Endometrial microvascular endothelial cells (primary cell): ENCODE measurements around the gene CDK12. TPM values are rescaled to one million over a fixed set of nuclear protein-coding genes. Genes with fewer than 3 reads are reported as not detected.

Experiments
- in situ Hi-C: cut with HindIII; loops from 2 replicates; pipeline ENCODE4 v1.10.0; 2017; ENCODE audit warnings: low sequenced_read_pairs, low pct_unique_long_range_greater_than_20kb; ENCODE audit errors: inconsistent ontology term
- total RNA-seq: library from RNA; depleted of rRNA; stranded (reverse); fragments of >200 nt; gene quantifications from one replicate; pipeline ENCODE4 v1.2.3, GENCODE V29; 2015; ENCODE audit errors: inconsistent ontology term

Gene CDK12
- total RNA-seq, 1 donor from 2014 or later = 25.8 TPM

- in situ Hi-C loops = no loop called here
Observed at GRCh38 chr17:39573447-39574298, 112.4 kb downstream of the CDK12 start.

- in situ Hi-C loops = no loop called here
Observed at GRCh38 chr17:39576187-39576586, 114.9 kb downstream of the CDK12 start.

- in situ Hi-C loops = no loop called here
Observed at GRCh38 chr17:39578272-39578671, 117.0 kb downstream of the CDK12 start.

GRCh38 chr17:39579318-39580081 is 118.2 kb downstream of the CDK12 start:
- in situ Hi-C loops = no loop called here

- in situ Hi-C loops = no loop called here
Observed at GRCh38 chr17:39580082-39580468, 118.8 kb downstream of the CDK12 start.

GRCh38 chr17:39581071-39581758 is 119.9 kb downstream of the CDK12 start:
- in situ Hi-C loops = no loop called here

GRCh38 chr17:39581759-39582085 is 120.4 kb downstream of the CDK12 start:
- in situ Hi-C loops = no loop called here

GRCh38 chr17:39582658-39583057 is 121.4 kb downstream of the CDK12 start:
- in situ Hi-C loops = no loop called here

Other genes with a start within 250 kb of the CDK12 start
- not detected for gene STAC2, start 235.5 kb upstream of the CDK12 start, total RNA-seq
- gene FBXL20, start 59.9 kb upstream of the CDK12 start, total RNA-seq = 12.1 TPM
- gene MED1, start 10.2 kb upstream of the CDK12 start, total RNA-seq = 28.0 TPM
- not detected for gene NEUROD2, start 146.4 kb downstream of the CDK12 start, total RNA-seq
- gene PPP1R1B, start 165.5 kb downstream of the CDK12 start, total RNA-seq = not detected
- 52.8 TPM for gene STARD3, start 175.7 kb downstream of the CDK12 start, total RNA-seq
- 0.93 TPM for gene TCAP, start 203.9 kb downstream of the CDK12 start, total RNA-seq
- gene PNMT, start 207.0 kb downstream of the CDK12 start, total RNA-seq = not detected
- gene PGAP3, start 226.6 kb downstream of the CDK12 start, total RNA-seq = 7.4 TPM
- 35.4 TPM for gene ERBB2, start 238.6 kb downstream of the CDK12 start, total RNA-seq